SK-N-SH treated with all-trans-retinoic acid at 6 μM for 48 hours (cell line): ENCODE data around the gene FKBP9.

Experiments used
- ATAC-seq: fragments of 200-7000 bp; cut with Tn5 transposase; 3 replicates; pipeline ENCODE4 v1.9.1; 2020; ENCODE audit warnings: mild to moderate bottlenecking, moderate library complexity
- BACH2 ChIP-seq: fragments of 250-450 bp; sonication (Bioruptor Pico); IDR thresholded peaks from 2 replicates; pipeline ENCODE4 v1.9.0; 2021; ENCODE audit warnings: mild to moderate bottlenecking, borderline replicate concordance
- CREB5 ChIP-seq: fragments of 250-450 bp; sonication (Bioruptor Pico); IDR thresholded peaks from 2 replicates; pipeline ENCODE4 v1.5.1; 2020; ENCODE audit warnings: low read depth, mild to moderate bottlenecking, moderate library complexity
- CSDC2 ChIP-seq: fragments of 250-450 bp; sonication (Bioruptor Pico); IDR thresholded peaks from 2 replicates; pipeline ENCODE4 v1.5.0; 2020; ENCODE audit warnings: mild to moderate bottlenecking, moderate library complexity
- CSRNP3 ChIP-seq: fragments of 250-450 bp; sonication (Bioruptor Pico); IDR thresholded peaks from 2 replicates; pipeline ENCODE4 v1.5.1; 2021; ENCODE audit warnings: mild to moderate bottlenecking, moderate library complexity
- ESRRG ChIP-seq: fragments of 250-450 bp; sonication (Bioruptor Pico); IDR thresholded peaks from 2 replicates; pipeline ENCODE4 v1.6.1; 2021; ENCODE audit warnings: mild to moderate bottlenecking
- GLIS3 ChIP-seq: fragments of 250-450 bp; sonication (Bioruptor Pico); IDR thresholded peaks from 2 replicates; pipeline ENCODE4 v1.5.0; 2020; ENCODE audit warnings: mild to moderate bottlenecking, moderate library complexity
- ISL1 ChIP-seq: fragments of 250-450 bp; sonication (Bioruptor Pico); IDR thresholded peaks from 2 replicates; pipeline ENCODE4 v2.1.2; 2022; ENCODE audit warnings: mild to moderate bottlenecking, moderate library complexity
- PATZ1 ChIP-seq: fragments of 250-450 bp; sonication (Bioruptor Pico); IDR thresholded peaks from 2 replicates; pipeline ENCODE4 v1.8.0; 2020; ENCODE audit warnings: mild to moderate bottlenecking, moderate library complexity, borderline replicate concordance
- POU6F1 ChIP-seq: fragments of 250-450 bp; sonication (Bioruptor Pico); IDR thresholded peaks from 2 replicates; pipeline ENCODE4 v1.8.0; 2021; ENCODE audit warnings: low read depth, mild to moderate bottlenecking, moderate library complexity, borderline replicate concordance
- PPARA ChIP-seq: fragments of 250-450 bp; sonication (Bioruptor Pico); IDR thresholded peaks from 2 replicates; pipeline ENCODE4 v1.5.0; 2020; ENCODE audit warnings: mild to moderate bottlenecking, borderline replicate concordance
- RARB ChIP-seq: fragments of 250-450 bp; sonication (Bioruptor Pico); IDR thresholded peaks from 2 replicates; pipeline ENCODE4 v1.8.0; 2021; ENCODE audit warnings: mild to moderate bottlenecking, moderate library complexity
- TCF4 ChIP-seq: fragments of 250-450 bp; sonication (Bioruptor Pico); IDR thresholded peaks from 2 replicates; pipeline ENCODE4 v1.8.0; 2021; ENCODE audit warnings: mild to moderate bottlenecking, moderate library complexity, borderline replicate concordance
- TOX ChIP-seq: fragments of 250-450 bp; sonication (Bioruptor Pico); IDR thresholded peaks from 2 replicates; pipeline ENCODE4 v1.8.0; 2021; ENCODE audit warnings: mild to moderate bottlenecking, moderate library complexity, borderline replicate concordance
- ZC3H10 ChIP-seq: fragments of 250-450 bp; sonication (Bioruptor Pico); IDR thresholded peaks from 2 replicates; pipeline ENCODE4 v1.5.1; 2021; ENCODE audit warnings: mild to moderate bottlenecking, moderate library complexity
- ZFP30 ChIP-seq: fragments of 450-650 bp; formaldehyde crosslinking; IDR thresholded peaks from 2 replicates; pipeline ENCODE4 v1.5.0; 2022; ENCODE audit warnings: mild to moderate bottlenecking, moderate library complexity
- ZNF565 ChIP-seq: fragments of 450-650 bp; formaldehyde crosslinking; conservative IDR thresholded peaks from 2 replicates; pipeline ENCODE4 v1.5.0; 2020; ENCODE audit warnings: low read depth, mild to moderate bottlenecking, moderate library complexity
- ZNF70 ChIP-seq: fragments of 450-650 bp; formaldehyde crosslinking; IDR thresholded peaks from 2 replicates; pipeline ENCODE4 v1.5.0; 2020; ENCODE audit warnings: mild to moderate bottlenecking, moderate library complexity

The FKBP9 gene

GRCh38 chr7:32935558-32935957 lies 21.7 kb upstream of the FKBP9 start (continued):
- TF ChIP-seq GLIS3 (CRISPR knock-in tag) (no peak), RARB (CRISPR knock-in tag) (no peak), TOX (CRISPR knock-in tag) (no peak), CREB5 (no peak)

GRCh38 chr7:32936689-32937088 lies 20.6 kb upstream of the FKBP9 start:
- ATAC-seq = peak; percentile 38
- TF ChIP-seq TCF4 (CRISPR knock-in tag) = no peak
- no peak for TF ChIP-seq POU6F1
- no peak for TF ChIP-seq CSDC2 (CRISPR knock-in tag)

GRCh38 chr7:32937344-32938174 lies 19.7 kb upstream of the FKBP9 start:
- ATAC-seq = no peak
- TF ChIP-seq ZNF565 (CRISPR knock-in tag) (no peak), GLIS3 (CRISPR knock-in tag) (no peak), CSDC2 (CRISPR knock-in tag) (no peak), CSRNP3 (CRISPR knock-in tag) (no peak), ZNF70 (CRISPR knock-in tag) (no peak), ISL1 (CRISPR knock-in tag) (no peak)

- TF ChIP-seq RARB (CRISPR knock-in tag) = no peak
- no peak for TF ChIP-seq PATZ1 (CRISPR knock-in tag)
- no peak for TF ChIP-seq BACH2 (CRISPR knock-in tag)
- TF ChIP-seq CSRNP3 (CRISPR knock-in tag) = no peak
- no peak for TF ChIP-seq ESRRG (CRISPR knock-in tag)
- TF ChIP-seq ZC3H10 (CRISPR knock-in tag) = no peak
- no peak for TF ChIP-seq PPARA (CRISPR knock-in tag)
- ATAC-seq = no peak
These were observed 16.1 kb upstream of the FKBP9 start for GRCh38 chr7:32941181-32941580.

- ATAC-seq = peak; percentile 66
- TF ChIP-seq TCF4 (CRISPR knock-in tag) = no peak
- TF ChIP-seq GLIS3 (CRISPR knock-in tag) = no peak
- TF ChIP-seq TOX (CRISPR knock-in tag) = no peak
- no peak for TF ChIP-seq ISL1 (CRISPR knock-in tag)
- no peak for TF ChIP-seq PATZ1 (CRISPR knock-in tag)
- no peak for TF ChIP-seq BACH2 (CRISPR knock-in tag)
- no peak for TF ChIP-seq CREB5
- TF ChIP-seq PPARA (CRISPR knock-in tag) = no peak
- TF ChIP-seq POU6F1 = no peak
- TF ChIP-seq ZNF565 (CRISPR knock-in tag) = no peak
- no peak for TF ChIP-seq ZFP30 (CRISPR knock-in tag)
- no peak for TF ChIP-seq CSDC2 (CRISPR knock-in tag)
- no peak for TF ChIP-seq ESRRG (CRISPR knock-in tag)
These were observed 15.4 kb upstream of the FKBP9 start for GRCh38 chr7:32941681-32942414.
